Subcutaneous adipose tissue (tissue), 4 donors: Measurements from ENCODE around the gene AGA. TPM values are rescaled to one million over a fixed set of nuclear protein-coding genes. Genes with fewer than 3 reads are reported as not detected.

ENCODE experiments used
- total RNA-seq, 4 donors: library from RNA; depleted of rRNA; stranded (reverse); fragments of >200 nt; gene quantifications; one replicate each; pipeline ENCODE4 v1.1.0, GENCODE V29; 2016
- TF ChIP-seq, protein P1 (sequence below): fragments of 450-650 bp; IDR thresholded peaks from one replicate; pipeline ENCODE4 v1.5.1; 2016; ENCODE audit warnings: low read depth, mild to moderate bottlenecking, control low read depth, antibody characterized with exemption, moderate library complexity

The AGA gene
- total RNA-seq, 4 donors from 2014 or later: 21.1 to 27.7 (median 24.3) TPM

DNA sequence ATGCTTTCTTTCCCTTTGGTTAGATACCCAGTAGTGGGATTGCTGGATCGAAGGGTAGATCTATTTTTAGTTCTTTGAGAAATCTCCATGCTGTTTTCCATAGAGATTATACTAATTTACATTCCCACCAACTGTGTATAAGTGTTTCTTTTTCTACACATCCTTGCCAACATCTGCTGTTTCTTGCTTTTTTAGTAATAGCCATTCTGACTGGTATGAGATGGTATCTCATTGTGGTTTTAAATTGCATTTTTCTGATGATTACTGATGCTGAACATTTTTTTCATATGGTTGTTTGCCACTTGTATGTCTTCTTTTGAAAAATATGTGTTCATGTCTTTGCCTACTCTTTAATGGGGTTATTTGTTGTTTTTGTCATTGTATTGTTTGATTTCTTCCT, 6.6 kb upstream of the AGA start:
- TF ChIP-seq, protein P1, sequence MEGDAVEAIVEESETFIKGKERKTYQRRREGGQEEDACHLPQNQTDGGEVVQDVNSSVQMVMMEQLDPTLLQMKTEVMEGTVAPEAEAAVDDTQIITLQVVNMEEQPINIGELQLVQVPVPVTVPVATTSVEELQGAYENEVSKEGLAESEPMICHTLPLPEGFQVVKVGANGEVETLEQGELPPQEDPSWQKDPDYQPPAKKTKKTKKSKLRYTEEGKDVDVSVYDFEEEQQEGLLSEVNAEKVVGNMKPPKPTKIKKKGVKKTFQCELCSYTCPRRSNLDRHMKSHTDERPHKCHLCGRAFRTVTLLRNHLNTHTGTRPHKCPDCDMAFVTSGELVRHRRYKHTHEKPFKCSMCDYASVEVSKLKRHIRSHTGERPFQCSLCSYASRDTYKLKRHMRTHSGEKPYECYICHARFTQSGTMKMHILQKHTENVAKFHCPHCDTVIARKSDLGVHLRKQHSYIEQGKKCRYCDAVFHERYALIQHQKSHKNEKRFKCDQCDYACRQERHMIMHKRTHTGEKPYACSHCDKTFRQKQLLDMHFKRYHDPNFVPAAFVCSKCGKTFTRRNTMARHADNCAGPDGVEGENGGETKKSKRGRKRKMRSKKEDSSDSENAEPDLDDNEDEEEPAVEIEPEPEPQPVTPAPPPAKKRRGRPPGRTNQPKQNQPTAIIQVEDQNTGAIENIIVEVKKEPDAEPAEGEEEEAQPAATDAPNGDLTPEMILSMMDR: no peak

DNA sequence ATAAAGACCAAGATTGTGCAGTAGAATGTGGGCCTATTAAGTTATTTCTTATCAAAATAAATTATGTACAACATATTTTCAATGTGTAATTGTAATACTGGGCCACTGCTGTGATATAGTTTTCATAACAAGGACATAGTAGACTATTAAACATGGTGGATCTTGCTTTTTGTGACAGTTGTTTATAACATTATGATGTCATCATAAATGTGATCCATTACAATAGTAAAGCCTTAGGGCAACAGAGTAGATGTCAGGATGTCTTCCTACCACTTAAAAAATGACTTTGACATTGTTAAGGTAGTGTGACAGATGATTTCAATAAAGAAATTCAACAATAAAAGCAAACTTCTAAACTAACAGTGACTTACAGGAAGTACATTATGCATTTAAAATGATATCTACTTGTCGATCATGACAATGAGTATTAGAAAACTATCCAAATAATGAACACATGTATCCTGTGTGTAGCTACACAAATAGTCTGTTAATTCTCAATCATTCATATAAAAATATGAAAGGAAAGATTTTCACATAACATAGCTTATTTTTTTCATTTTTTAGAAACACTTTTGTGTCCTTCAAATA, 5.3 kb upstream of the AGA start:
- TF ChIP-seq, protein P1: no peak

DNA sequence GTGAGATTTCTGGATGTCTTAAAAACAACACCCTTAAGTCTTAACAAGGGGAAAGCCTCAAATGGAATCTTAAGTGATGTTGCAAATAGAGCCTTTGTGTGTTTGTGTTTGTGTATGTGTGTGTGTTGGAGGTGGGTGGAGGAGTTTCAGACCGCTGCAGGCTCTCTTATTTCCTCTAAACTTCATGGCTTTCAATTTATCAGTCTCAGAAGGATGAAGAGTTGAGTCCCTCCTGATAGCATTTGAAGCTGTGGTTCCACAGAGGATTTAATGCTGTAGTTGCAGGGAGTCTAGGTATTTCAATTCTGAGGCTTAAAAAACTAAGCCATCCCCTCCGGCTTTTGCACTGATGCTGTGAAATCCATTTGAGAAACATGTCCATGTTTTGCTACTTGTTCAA, 4.3 kb upstream of the AGA start:
- TF ChIP-seq, protein P1: no peak

DNA sequence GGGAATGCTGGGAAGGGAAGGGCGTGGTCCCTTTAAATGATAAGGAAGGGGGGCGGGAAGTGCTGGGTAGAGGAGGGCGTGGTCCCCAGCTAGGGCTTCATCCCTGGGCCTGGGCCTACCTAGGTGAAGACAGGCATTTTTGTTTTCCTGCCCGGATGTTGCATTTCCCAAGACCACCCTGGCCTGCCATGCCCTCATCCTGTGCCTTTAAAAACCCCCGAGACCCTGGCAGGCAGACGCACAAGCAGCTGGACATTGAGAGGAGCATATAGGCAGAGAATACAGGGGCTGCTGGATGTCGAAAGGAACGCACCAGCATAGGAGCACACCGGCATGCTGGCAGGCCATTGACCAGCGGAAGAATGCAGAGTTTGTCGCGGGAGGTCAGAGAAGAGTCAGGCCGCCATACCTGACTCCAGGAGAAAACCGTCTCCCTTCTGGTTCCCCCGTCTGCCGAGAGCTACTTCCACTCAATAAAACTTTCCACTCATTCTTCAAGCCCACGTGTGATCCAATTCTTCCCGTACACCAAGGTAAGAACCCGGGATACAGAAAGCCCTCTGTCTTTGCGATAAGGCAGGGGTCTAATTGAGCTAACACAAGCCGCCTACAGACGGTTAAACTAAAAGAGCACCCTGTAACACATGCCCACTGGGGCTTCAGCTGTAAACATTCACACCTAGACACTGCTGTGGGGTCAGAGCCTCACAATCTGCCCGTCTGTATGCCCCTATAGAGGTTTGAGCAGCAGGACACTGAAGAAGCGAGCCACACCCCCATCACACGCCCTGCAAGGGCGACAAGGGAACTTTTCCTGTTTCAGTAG, 2.9 kb upstream of the AGA start:
- TF ChIP-seq, protein P1: no peak

DNA sequence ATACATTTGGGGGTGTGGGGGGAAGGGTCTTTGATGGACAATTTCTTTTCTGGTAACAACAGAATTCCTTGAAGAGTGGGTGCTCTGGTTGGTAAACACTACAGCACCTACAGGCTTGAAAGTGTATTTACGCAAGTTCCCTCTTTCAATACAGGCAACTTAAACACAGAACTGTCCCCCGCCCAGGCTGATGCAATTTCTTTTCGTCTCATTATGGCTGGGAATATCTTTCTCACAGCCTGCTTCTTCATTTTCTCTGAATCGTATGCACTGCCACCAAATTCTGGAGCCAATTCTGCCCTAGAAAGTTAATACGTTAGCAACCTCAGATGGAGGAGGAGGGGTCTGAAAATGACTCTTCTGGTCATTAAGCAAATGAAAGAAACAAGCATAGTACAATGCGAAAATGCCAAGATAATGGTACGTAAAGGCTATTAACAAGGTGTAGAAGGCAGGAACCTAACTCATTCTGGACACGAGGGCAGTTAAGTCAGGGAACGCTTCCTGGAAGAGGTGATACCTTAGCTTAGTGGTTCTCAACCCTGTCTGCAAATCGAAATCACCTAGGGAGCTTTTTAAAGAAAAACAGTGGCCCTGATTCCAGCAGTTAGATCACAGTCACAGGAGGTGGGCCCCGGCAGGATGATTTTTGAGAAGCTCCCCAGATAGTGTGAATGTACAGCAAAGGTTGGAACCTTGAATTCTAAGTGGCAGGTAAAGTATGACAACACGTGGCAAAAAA, 1.0 kb downstream of the AGA start:
- TF ChIP-seq, protein P1: no peak

DNA sequence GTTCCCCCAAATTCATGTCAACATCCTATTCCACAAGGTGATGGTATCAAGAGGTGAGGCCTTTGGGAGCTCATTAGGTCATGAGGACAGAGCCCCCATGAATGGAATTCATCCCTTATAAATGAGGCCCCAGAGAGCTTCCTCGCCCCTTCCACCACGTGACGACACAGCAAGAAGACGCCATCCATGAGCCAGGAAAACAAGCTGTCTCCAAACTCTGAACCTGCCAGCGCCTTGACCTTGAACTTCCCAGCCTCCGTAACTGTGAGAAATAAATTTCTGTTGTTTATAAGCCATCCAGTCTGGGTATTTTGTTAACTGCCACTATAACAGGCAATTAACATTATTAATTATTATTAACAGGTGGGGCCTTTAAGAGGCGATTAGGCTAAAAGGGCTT, 5.8 kb downstream of the AGA start:
- TF ChIP-seq, protein P1: no peak

DNA sequence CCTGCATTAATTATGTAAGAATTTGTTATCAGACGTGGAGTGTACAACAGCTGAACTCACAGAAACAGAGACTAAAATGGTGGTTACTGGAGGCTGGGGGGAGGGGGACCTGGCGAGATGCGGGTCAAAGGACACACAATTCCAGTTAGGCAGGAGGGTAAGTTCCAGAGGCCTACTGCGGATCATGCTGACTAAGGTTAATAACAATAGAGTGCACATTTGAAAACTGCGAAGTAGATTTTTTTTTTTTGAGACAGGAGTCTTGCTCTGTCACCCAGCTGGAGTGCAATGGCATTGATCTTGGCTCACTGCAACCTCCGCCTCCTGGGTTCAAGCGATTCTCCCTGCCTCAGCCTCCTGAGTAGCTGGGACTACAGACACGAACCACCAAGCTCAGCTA, 7.6 kb downstream of the AGA start:
- TF ChIP-seq, protein P1: no peak
